ENCODE measurements around the gene DHX57. TPM values are rescaled to one million over a fixed set of nuclear protein-coding genes. Genes with fewer than 3 reads are reported as not detected.

The DHX57 gene
- total RNA-seq, 1 experiment from 2014 or later, result 27.5 TPM

DNA sequence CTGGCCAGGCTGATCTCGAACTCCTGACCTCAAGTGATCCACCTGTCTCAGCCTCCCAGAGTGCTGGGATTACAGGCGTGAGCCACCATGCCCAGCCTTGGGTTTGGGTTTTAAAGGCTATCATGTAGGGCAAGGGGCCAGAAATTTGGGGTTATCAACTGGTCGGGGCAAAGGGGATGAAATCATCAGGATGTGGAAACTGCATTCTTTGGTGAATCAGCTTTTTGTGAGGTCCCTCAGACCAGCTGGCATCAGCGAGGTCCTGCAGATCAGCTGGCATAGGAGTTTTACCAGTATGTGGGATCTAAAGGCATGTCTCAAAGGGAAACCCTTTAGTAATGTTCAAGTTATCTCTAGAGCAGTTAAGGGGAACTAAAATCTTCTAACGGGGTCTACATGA is 104.1 kb downstream of the DHX57 start:
- H3K23me2 ChIP-seq (ENCODE audit: insufficient read length, low read depth, low read length, poor library complexity, severe bottlenecking), result no peaks in the 10 kb centered on the region
- no peak overlapping the region for H3K14ac ChIP-seq (ENCODE audit: insufficient read depth, low read length)
- H2BK20ac ChIP-seq (ENCODE audit: low read depth, low read length, poor library complexity, severe bottlenecking), result no peak overlapping the region
- H3K4me3 Mint-ChIP-seq, result no peak overlapping the region
- no peaks in the 10 kb centered on the region; a peak in 1 of 7 replicates for H3K36me3 Mint-ChIP-seq (ENCODE audit: insufficient read depth in 1 of 3, low read depth in 3 of 3)
- H4K20me1 ChIP-seq (ENCODE audit: control insufficient read depth, insufficient read depth, insufficient read length), result no peaks in the 10 kb centered on the region
- no peak overlapping the region for H2AFZ ChIP-seq (ENCODE audit: low read length)
- H2BK5ac ChIP-seq (ENCODE audit: insufficient read length, low read length), result no peak overlapping the region
- no peaks in the 10 kb centered on the region; a peak in 1 of 5 replicates for H3K9me3 Mint-ChIP-seq
- no peak for TF ChIP-seq CTCF (conservative IDR thresholded peaks at IDR 0.05)
- no peak for DNase-seq
- H3K79me2 ChIP-seq (ENCODE audit: insufficient read depth, low read length), result no peaks in the 10 kb centered on the region
- no peak overlapping the region for H2BK120ac ChIP-seq (ENCODE audit: low read depth, low read length, poor library complexity, severe bottlenecking)
- no peak overlapping the region for H3T11ph ChIP-seq (ENCODE audit: low read length)
- no peak overlapping the region for H3K9ac ChIP-seq (ENCODE audit: extremely low read depth, insufficient read length, low read length)
- H3K4ac ChIP-seq (ENCODE audit: low read depth, low read length), result no peak overlapping the region
- H4K91ac ChIP-seq (ENCODE audit: insufficient read length, low read depth, low read length), result no peak overlapping the region
- H3K9me3 ChIP-seq (ENCODE audit: control insufficient read depth, low read depth, low read length), result no peaks in the 10 kb centered on the region
- no peak overlapping the region for H2BK12ac ChIP-seq (ENCODE audit: insufficient read length, low read depth, low read length)
- no peak overlapping the region for H3K23ac ChIP-seq (ENCODE audit: insufficient read length, low read depth, low read length)
- H2BK15ac ChIP-seq (ENCODE audit: low read depth, low read length), result no peak overlapping the region
- H4K8ac ChIP-seq (replicated peaks; ENCODE audit: insufficient read length, low read depth, low read length), result no peak overlapping the region
- H3K79me1 ChIP-seq (ENCODE audit: insufficient read depth, low read depth, low read length, poor library complexity, severe bottlenecking), result no peaks in the 10 kb centered on the region
- no peak overlapping the region for H3K18ac ChIP-seq (ENCODE audit: insufficient read length, low read depth, low read length)
- H3K27ac ChIP-seq (ENCODE audit: insufficient read length, low read depth, low read length), result no peak overlapping the region
- H3K4me1 ChIP-seq (ENCODE audit: insufficient read depth, low read length), result no peaks in the 10 kb centered on the region
- H4K5ac ChIP-seq (ENCODE audit: insufficient read length, low read depth, low read length), result no peak overlapping the region
- no peaks in the 10 kb centered on the region for H3K4me1 Mint-ChIP-seq
- no peak overlapping the region for H3K4me2 ChIP-seq (ENCODE audit: insufficient read depth, insufficient read length, low read length)
- H3K27me3 Mint-ChIP-seq (ENCODE audit: low read depth), result peaks cover 14% of the 10 kb centered on the region
- WGBS (ENCODE audit: extremely low coverage, insufficient read length, low lambda C conversion rate), result no CpG with 5 or more reads among the region's 5 CpGs
- H3K27me3 ChIP-seq (ENCODE audit: insufficient read depth, low read length), result no peaks in the 10 kb centered on the region
- H3K56ac ChIP-seq (ENCODE audit: insufficient read length, low read depth, low read length), result no peak overlapping the region
- no peak overlapping the region for H2AK5ac ChIP-seq (ENCODE audit: insufficient read length, low read length)
- no peak overlapping the region for H3K27ac Mint-ChIP-seq

Measured in H9 (cell line).